NCI-H1105 (cell line): ENCODE measurements around the gene PFN3.
A peak's percentile ranks its signal among the peaks of the same experiment; 100 is the strongest.

ENCODE experiments used
- DNase-seq: peaks from one replicate; lab custom pipeline; 2025; lab: John Stamatoyannopoulos, UW

The PFN3 gene

GRCh38 chr5:177359860-177360259, 40.6 kb downstream of the PFN3 start:
- no peak for DNase-seq

DNA sequence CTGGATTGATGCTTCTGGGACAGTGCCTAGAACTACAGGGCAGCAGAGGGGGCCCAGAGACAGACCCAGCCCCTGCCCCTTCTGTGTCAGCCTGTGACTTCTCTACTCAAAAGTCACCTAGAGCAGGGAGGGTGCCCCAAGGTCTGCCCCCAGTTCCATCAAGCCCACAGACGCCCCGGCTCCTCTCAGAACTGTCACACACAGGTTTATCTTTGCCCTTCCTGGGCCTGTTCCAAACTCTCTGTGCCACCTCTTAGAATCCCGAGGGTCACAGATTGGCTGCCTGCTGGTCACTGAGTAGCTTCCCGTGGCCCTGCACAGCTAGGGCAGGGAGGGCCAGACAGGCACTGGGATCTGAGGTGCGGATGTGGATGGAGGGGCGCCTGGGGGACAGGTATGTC, 41.0 kb downstream of the PFN3 start:
- DNase-seq = no peak

DNA sequence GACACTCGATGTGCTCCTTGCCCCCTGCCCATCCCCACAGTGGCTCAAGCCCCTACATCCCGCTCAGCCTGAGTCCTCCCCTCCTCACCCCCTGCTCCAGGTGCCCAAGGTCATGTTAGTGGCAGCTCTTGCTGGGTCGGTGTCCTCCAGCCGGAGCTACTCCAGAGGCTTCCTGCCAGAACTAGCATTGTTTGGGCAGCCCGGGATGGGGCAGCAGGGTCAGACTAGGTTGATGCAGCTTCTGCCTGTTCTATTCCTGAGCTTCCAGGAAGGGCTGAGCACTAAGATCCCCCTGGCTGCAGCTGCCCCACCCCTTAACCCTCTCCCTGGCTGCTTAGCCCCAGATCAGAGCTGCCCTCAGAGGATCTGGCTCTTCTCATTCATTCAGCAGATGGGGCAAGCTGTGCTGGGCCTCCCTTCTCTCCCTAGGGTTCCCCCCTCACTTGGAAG, 42.1 kb downstream of the PFN3 start:
- DNase-seq = no peak

DNA sequence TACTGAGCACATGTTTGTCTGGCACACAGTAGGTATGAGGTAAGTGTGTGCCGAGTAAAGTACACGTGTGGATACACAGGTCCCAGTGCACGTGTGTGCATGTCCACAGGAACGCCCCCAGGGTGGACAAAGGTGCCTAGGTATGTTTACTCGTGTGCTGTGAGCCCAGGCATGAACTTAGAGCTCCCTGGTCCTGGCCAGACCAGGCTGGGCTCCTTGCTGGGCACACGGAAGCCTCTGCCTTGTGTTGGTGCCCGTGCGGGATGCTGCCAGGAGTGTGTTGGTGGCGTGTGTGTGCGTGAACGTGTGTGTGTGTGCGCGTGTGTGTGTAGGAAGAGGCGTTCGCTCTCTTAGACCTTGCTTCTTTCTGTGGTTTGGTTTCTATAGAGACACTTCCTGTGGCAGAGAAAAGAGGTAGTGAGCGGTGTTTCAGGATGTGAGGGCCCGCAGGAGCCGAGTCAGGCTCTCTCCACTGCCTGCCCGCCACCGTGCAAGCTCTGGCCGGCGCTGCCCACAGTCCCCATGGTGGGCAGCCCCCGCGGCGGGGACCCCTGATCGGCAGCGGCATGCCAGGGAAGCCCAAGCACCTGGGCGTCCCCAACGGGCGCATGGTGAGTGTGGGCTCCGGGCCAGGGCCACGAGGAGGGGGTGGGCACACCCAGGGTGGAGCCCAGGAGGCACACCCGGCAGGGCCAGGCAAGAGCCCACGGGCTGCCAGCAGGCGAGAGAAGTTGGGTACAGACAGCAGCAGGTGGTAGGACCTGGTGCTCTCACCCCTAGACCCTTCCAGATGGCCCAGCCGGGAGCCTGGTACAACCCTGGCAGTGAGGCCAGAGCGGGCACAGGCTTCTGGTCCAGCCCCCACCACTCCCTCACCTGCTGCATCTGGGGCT, 42.8 kb downstream of the PFN3 start, which contains the start of gene RGS14:
Gene RGS14 (plus strand): TSS at position 466 of the 893 bp plus-strand sequence. CDS start 101 bp downstream, at position 567.
- DNase-seq = no peak

GRCh38 chr5:177357146-177357458, 43.4 kb downstream of the PFN3 start:
- DNase-seq = no peak

DNA sequence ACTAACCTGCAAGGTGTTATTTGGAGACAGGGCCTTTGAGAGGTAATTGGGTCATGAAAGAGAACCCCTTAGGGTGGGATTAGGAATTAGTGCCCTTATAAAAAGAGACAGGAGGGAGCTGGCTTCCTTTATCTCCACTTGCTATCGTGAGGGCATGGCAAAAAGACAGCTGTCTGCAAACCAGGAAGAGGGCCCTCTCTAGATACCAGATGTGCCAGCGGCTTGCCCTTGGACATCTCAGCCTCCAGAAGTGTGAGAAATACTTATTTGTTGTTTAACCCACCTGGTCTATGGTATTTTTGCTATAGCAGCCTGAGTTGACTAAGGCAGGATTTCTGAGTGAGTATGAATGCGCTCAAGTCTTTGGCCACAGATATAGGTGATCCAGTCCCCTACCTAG, 43.7 kb downstream of the PFN3 start:
- DNase-seq = no peak

- DNase-seq = no peak
Measured at GRCh38 chr5:177355868-177356168, 44.6 kb downstream of the PFN3 start.

GRCh38 chr5:177355162-177355867, 45.1 kb downstream of the PFN3 start:
- DNase-seq = no peak

DNA sequence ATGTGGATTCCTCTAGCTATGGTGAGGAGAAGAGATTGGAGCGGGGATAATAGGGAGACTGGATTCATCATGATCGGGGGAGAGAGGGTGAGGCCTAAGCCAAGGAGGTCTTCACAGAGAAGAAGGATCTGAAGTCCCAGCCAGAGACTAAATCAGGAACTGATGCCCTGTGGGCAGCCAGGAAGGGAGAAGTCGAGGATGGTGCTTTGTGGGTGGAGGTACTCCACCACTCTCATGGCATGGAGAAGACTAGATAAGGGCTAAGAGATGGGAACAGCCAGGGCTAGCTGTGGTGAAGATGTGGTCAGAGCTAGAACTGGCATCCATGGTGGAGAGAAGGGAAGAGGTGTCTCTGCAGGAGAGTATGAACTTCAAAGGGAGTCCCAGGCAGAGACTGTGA, 45.8 kb downstream of the PFN3 start:
- no peak for DNase-seq

GRCh38 chr5:177354256-177354655, 46.2 kb downstream of the PFN3 start:
- no peak for DNase-seq

DNA sequence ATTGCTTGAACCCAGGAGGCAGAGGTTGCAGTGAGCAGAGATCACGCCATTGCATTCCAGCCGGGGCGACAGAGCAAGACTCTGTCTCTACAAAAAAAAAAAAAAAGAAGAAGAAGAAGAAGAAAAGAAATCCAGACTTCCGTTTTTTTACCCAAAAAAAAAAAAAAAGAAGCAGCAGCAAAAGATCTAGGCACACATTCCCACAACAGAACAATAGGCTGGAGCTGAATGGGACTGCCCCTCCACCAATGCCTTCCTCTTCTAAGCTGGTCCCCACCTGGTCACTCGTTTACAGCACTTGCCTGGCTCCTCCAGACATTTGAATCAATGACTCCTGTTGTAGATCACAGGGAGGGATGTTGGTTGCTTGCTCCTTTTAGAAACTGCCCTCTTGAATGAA, 47.4 kb downstream of the PFN3 start:
- no peak for DNase-seq

DNA sequence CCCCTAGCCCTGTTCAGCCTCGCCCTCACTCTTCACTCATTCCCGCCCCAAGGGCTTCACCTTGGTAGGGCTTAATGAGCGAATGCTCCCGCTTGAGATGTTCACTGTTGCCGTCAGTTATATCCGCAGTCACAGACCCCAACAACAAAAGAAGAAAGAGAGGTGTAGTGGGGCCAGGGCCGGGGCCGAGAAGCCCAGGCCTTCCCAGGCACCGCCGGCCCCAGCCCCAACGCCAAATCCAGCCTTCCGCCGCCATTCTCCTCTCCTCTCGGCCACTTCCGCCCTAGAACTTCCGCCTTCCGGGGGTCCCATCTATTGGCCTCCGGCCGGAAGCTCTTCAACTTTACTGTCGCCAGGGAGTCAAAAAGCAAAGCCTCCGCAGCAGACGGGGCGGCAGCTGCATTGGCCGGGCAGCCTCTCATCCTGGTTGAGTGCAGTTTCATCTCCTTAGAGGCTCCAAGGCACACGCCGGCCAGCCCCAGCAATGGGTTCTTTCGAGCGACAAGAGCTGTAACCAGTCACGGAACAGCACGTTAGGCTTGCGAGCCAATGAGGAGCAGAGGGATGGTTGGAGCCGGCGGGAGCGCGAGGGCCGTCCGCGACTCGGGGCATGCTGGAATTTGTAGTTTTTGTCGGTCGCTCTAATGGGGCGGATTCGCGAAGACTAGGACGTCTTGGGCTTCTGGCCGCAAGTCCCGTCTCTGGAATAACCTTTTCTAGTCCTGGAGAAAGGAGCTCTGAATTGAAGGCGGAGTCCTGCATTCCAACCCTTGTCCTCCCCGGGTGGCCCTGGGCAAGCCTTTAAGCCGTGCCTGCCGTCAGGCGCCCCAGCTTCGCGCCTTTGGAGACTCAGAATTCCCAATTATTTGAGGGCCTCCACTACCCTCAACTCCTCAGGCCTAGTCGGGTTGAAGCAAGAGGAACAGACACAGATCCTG, 48.8 kb downstream of the PFN3 start, which contains the start of gene LMAN2:
Gene LMAN2 (minus strand): TSS at position 277 of the 938 bp plus-strand sequence. CDS start 21 bp downstream, at position 256.
- DNase-seq = peak; percentile 79

- DNase-seq = no peak
Measured at GRCh38 chr5:177350776-177351391, 49.6 kb downstream of the PFN3 start.
